ENCODE results near the gene ATXN1.

The ATXN1 gene

DNA sequence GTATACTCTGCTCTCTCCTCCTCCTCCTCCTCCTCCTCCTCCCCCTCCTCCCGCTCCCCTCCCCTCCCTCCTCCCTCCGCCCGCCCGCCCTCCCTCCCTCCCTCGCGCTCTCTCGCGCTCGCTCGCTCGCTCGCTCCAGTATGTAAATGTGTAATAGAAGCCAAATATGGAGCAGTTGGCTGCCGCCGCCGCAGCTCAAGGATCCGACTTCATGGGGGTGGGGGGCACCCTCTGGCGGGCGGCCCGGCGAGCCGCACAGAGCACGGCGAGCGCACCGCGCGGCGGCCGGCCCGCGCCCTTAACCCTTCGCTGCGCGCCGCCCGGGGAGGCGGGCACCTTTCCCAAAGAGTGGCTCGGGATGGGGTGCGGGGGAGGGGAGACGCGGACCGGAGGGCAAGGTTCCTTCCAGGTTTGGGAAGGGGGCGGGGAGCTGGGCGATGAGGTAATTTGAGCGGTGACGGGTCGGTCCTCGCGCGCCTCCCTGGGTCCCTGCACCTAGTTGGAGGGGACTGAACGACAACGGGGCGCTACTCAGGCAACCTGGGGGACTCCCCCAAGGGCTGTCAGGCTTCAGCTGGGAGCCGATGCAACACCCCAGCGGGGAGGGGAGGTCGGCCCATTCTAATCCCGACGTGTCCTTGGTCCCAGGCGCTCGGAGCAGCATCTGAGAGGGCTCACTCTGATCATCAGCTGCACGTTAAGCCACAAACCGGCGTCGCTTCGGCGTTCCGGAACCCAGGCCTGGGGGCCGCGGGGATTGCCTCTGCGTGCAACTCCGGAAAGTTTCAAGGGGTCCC is 409 bp upstream of the ATXN1 start:
- DNase-seq, result peak; percentile 74

DNA sequence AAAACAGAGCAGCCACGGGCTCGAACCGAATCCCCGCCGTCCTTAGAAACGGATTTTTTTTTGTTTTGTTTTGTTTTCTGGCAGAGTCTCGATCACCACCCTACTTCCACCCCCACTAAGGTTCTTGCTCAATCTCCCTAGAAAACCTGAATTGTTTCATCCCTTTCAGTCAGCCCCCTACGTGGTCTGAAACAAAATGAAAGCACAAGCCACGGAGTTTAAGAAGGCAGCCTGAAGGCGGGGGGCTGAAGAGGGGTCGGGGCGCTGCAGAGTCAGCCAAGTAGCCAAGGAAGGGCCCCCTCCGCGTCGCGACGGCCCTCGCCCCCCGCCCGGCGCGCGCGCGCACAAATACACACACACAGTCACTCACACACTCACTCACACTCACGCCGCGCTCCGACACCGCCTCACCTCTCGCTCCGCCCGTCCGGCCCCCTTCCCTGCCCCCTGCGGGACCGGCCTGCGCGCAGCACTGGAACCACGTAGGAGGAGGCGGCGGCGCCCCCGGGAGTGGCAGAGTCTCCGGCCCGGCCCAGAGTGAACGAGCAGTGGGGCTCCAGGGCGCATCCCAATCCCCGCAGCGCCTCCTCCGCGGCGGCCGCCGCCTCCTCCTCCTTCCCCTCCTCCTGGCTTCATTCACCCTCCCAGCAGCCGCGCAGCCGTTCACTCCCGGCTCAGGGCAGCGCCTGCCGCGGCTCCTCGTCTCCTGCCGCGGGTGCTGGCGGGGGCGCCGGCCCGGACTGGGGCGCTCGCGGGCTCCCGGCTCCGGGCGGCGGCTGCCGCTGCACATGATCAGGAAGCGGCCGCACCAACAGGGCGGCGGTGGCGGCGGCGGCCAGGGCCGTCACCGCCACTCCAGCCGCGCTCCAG is 1.4 kb downstream of the ATXN1 start:
- DNase-seq, result peak; percentile 46

DNA sequence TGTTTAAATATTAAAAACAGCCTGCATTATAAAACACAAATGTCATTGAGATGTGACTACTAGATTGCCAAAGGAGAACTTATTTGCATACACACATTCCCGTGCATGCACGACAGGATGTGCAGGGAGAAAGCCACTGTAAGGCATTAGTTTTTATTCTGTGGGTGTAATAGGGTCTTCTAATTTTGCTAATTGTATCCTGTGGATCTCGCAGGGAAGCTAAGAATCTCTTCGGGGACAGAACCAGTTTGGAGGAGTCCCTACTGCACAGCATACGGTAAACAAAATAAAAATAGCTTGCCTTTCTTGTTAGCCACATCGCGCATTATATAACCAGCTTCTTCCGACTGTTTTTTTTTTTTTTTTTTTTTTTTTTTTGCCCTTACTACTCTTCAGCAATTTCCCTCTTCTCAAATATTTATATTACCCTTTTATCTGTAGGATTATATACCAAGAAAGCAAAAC is 2.0 kb downstream of the ATXN1 start:
- DNase-seq, result no peak

DNA sequence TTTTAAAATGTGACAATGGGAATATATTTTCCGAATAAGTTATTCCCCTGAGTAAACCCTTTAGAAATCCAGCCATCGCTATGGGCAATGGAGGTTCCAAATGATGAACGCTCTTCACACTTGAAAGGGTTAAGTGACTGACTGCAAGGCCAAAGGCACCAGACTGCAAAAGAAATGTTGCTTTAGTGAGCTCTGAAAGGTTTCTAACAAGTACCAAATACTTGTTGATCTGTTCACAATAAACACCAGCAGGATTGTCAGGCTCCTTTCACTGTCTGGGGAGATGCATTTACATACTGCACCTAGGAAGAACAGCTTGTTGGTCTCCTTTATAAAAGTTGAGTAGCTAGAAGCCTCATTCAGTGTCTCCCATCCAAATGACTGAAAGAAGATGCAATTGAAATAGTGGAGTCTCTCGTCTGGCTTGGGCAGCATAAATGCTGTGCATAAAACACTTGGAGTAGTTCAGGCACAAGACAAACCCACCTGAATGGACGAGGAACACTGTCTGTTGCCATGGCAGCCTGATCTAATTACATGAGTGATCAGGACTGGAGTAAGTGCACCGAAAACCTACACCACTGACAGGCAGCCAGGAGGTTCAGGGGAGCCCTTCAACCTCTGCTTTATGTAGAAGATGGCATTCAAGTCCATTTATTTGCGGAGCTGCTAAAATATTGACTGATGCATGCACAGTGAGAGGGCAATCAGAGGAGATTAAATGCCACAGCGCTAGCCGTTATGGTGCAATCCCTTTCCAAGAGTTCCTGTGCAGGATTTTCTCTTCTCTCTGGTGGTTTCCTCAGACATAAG is 2.9 kb downstream of the ATXN1 start:
- no peak for DNase-seq

DNA sequence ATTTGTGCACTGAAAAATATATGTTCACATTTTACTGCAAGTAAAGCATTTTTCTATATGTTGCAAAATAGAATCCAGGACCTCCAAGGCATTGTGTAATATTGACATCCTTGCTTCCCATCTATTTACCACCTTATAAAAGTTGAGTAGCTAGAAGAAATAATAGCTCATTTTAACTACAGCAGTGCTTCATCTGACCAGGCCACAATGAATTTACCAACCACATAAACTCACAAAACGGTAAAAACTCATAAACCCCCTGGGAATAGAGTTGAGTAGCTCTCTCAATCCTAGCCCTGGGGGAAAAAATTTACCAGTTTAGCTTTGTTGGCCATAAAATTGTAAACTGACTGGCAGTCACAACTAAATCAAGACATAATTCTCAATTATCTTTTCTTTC is 3.9 kb downstream of the ATXN1 start:
- DNase-seq, result no peak

DNA sequence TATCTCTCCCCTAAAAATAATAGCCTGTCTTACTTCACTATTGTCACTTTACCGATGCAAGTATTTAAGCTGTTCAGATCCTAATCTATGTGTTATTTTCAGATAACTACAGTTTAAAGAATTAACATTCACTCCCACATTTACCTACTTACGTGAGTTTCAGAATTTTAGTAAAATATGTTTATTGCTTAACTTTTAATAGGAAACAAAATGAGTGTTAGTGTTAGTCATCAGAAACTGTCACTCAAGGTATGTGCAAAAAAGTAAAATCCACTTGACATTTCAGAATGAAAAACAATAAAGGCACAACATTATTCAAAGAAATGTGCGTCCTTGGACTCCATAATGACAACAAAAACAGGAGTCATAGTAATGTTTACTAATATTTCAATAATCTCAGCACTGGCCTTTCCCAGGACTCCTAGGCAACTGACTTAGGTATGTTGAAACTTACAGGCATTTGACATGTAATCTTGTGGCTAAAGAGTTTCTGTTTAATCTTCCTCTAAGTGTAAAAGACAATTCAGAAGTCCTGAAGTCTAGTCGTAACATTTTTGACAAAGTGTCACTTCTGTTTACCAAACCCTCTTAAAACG is 4.5 kb downstream of the ATXN1 start:
- DNase-seq, result no peak

DNA sequence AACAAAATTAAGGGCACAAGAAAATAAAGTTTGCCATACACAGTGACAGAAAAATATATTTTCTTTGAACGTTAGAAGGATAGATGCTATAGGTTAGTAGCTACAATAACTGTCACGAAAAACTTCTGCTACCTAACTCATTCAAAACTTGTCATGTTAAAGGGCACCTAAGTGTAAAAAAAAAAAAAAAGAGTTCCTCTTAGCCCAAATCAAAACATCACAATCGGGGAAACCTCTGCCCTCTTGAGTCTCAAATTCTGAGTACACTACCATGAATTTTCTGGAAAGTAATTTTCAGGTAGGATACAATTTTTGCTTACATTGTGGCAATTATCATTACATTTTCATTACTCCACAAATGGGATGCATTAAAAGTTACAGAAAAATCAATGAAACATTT is 5.7 kb downstream of the ATXN1 start:
- no peak for DNase-seq

DNA sequence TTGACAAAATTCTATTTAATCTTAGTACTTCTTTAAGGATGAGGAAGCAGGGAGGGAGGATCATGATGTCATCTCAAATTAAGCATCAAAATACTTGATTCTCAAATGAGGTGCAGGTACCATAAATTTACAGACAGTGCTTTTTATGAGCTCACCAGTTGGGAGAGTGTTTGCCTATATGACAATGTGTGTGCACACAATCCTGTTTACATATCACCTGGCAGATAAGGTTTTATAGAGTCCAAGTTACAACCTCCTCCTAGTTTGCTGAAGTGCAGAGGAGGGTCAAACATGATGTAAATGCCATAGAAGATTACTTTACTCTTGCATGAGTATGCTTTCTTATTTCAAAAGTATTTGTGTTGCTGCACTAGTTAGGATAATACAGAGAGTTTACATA is 6.4 kb downstream of the ATXN1 start:
- DNase-seq, result no peak

DNA sequence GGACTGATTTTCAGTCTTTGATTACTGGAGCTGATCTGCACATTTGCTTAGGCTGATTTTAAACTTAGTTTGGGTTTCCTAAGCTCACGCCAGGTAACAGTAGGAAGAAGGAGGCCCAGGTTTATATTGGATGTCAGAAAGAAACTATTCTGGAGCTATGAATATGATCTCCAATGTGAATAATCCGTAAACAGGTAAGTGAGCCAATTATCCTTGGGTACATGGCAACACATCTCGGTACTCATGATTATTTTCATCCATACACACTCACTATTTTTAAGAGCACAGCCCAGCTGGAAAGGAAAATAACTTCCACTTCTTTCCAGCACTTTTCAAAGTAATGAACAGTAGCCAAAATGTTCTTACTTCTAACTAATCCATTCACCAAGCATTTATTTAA is 7.0 kb downstream of the ATXN1 start:
- no peak for DNase-seq

DNA sequence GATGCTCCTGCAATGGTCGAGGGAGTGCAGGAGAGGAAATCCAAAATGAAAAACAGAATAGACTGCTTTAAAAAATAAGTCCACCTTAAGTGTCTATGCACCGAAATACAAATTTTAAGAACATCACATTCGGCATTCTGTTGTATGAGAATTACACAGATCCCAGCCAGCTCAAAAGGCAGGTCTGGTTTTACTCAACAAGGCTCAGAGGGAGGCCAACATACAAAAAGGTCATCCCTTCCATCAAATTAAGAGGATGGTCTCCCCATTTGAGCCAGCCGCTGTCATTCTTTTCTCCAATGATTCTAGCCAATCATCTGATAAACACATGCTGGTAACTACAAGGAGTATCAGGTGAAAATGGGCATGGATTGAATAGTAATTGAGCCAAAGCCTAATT is 7.9 kb downstream of the ATXN1 start:
- DNase-seq, result no peak

DNA sequence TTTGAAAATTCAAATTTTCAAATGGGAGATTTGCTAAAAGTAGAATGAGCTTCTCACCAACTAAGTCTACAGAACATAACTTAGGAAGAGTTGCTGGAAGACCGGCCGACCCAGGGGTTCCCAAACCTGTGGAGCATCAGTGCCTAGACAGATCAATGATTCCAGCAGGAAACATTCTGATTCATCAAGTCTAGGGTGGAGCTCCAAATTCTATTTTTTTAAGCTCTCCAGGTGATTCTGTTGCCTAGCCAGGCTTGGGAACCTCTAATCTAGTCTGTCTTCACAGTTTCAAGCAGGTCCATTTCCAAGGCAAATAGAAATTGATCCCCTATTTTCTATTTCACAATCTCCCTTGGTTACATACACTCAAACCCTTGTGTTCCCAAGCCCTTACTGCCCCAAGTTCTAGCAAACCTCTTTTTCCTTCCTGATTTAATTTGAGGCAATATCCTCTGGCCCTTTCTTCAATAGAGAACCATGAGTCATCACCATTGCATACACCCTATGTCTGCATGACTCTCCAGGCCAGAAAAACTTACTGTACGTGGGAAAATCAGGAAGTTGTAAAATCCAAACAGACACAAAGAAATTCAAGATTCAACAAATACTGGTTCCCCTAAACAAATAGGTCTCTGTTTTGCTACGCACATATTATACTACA is 8.9 kb downstream of the ATXN1 start:
- no peak for DNase-seq

DNA sequence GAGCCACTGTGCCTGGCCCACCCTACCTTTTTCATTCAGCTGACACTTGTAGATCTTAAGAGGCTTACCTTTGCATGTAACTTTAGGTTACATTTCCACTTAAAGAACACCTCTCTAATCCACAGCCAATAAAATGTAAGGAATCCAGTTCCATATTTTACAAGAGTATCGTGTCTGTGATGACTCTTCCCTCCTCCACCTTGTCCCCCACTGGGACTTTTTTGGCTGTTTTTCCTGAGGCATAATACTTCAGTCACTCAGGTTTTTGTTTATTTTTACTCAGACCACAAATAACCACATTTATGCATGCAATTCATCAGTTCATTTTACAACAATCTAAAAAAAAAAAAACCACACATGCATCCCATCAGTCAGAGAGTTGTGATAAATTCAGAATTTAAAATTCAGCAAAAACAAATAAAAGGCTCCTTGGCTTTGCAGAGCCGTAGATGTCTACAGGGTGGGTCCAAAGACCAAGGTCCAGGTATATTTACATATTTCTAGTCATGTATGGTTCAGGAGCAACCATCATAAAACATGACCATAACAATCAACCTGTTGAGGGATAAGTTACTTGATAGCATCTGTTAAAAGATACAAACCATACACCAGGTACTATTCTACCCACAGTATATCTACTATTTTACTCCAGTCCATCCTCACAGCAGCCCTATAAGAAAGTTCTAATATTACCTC is 9.9 kb downstream of the ATXN1 start:
- DNase-seq, result no peak

DNA sequence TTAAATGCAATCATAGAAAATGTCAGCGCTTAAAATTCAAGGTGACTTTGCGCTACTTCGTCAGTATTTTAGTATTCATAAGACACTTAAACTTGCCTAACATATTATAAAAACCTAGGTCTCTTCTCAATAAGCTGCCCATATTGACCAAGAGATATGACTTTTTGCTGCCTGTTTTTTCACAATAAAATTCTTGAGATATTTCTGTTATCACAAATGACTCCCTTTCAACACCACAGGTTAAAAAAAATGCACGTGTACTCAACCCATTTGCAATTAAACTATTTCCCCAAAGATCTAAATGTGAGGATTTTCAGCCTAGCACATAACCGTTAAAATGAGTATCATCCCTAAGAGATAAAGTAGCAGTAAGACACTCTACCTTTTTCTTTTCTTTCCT is 10.7 kb downstream of the ATXN1 start:
- DNase-seq, result no peak

DNA sequence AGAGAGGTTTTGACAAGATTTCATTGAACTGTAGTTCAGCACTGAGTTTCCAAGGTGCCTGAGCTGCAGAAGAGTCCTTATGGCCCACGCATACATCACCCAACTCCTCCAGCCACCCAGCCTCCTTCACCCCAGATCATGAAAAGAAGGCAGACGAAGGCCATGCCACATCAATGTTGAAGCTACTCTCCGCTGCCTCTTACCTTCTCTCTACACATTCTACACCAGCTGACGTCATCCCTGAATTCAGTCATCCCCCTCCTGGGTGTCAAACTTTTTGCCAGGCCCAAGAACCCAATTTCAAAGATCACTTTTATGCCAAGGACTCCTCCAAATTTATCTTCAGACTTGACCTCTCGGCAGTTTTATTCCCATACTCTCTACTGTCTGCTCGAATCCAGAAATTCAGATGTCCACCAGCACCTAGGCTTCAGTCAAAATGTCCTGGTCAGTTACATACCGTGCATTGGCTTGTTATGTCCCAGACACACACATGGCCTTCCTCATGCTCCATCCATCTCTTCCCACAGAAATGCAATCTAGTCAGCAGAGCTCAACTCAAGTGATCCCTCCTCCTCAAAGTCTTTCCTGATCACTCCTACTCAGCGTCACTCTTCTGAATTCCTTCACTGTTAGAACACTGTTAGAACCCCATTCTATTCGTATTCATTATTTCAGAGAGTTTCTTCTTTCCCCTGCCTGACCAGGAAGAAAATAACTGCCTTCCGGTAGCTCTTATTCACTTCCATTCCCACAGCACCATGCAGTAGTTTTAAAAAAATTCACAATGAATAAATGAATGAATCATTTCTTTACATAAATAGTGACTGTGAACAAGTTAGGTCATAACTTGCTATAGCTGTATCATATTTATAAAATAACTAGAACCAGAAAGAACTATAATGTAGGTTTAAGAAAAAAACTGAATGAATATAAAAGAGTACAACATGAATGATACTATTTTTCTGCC is 11.5 kb downstream of the ATXN1 start:
- DNase-seq, result no peak

DNA sequence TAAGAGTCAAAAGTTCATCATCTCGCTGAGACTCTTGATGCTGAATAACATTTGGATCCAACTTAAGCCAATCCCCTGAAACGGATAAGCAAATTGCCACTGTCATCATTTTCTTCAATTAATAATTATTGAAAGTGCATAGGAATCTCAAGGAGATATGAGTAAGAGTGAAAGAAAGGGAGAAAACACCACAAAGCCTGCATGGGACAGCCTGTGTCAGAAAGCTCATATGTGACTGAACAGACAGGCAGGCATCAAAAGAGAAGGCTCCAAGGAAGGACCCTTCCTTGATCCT is 13.3 kb downstream of the ATXN1 start:
- no peak for DNase-seq

DNA sequence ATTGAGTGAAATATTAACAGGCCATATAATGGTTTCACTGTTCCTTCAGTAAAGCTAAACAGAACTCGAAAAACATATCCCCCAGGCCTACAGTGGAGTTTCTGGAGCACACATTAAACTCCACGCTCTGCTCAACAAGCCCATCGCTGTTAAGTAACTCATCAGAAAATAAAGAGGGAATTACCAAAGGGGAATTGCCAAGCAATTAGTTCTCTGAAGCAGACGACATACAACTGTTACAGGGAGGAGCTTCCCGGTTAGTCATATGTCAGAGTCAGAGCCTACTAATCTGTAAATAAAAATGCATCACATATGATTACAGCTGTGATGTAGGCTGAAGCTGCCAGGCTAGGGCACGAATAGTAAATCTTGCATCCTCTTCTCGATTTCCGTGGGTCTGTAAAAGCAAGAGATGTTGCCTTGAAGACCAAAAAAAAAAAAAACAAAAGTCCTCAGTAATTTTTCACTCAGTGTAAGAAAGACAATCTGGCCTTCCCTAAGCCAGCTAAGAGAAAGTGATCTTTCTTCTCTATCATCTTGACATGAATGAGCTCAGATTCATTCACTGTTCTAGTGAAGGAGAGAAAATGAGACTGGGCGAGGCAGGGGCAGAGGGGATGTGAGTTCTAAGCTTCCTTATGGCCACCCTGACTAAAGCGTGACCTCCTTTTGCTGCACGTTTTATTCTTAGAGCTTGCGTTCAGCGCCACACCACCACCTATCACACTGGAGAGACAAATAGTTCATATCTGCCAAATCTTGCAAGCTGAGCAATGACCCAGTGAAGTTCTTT is 13.8 kb downstream of the ATXN1 start:
- no peak for DNase-seq

DNA sequence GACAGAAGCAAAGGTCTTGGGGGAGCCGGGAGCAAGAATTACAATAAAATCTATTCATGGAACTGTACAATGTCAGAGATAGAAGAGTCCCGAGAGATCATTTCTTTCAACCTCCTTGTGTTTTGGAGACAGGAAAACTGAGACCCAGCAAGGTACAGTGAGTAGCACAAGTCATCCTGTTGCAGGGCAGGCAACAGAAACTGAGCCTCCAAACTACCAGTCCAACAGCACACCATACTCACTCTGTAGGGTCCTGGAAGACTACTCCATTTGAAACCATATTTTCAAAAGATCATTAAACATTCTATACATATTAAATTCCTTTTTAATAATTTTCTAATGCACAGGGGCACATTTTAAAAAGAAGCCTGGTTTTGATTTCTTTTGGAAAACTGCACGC is 14.4 kb downstream of the ATXN1 start:
- DNase-seq, result no peak

DNA sequence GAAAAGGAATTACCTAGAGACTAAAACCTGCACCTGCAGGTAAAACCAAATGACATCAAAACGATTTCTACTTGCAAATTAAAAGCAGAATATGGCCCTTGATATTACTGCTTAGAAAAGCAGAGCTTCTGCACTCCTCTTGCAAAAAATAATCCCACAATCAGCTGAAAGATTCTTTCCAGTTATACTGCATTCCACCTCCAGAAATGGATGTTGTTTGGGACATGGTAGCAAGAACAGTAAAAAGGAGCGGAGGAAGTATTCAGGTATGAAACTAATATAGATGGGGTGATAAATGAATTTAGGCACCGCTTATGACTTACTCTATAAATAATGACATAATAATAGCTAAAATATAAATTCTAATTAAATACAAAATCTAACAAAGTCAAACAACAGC is 14.9 kb downstream of the ATXN1 start:
- no peak for DNase-seq

DNA sequence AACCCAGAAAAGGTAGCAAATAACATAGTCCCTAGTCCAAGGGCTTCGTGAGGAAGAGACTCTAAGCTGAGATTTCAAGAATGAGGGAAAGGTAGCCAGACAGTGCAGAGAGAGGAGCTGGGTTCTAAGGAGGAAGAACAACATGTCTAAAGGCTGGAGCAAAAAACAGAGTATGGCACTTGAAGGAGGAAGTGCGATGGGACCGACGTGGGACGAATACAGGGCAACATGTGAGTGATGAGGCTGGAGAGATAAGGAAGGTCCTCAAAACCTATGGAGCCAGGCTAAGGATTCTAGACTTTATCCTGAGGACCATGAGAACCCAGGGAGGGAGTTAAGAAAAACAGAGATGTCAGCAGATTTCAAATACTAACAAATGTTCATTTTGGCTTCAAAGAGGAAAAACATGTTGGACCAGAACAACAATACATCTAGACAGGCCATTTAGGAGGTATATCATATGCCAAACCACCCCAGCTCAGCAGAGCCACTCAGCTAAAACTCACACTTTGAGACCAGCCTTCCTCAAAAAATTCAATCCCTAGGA is 17.5 kb downstream of the ATXN1 start:
- no peak for DNase-seq

DNA sequence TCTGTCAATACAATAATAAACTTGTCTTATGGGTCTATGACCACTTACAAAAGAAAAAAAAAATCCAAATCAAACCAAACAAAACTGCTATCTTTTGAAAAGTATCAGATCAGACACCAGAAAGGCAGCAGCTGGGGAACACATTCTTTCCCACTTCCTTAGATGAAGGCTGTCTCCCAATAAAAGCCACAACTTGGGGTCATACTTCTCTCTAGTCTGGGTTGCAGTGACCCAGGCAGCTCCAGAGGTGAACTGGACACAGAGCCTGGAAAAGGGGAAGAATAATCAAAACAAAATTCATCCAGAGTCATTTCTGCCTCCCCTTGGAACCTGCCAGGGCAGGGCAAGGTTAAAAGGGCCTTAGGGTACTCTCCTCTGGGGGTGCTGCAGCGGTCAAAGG is 19.1 kb downstream of the ATXN1 start:
- no peak for DNase-seq
